Duodenal mucosa (tissue), 2 donors: ENCODE measurements around the gene PFAS.
"Not testable (repeated sequence)": the region's sequence is repeated elsewhere in the genome, so short reads cannot be mapped to it uniquely, and the experiment has no call there.

Experiments used
- H3K27ac ChIP-seq: one replicate; pipeline ENCODE4 v1.7.0; 2013; ENCODE audit warnings: low read depth, low read length
- H3K27me3 ChIP-seq, 2 donors: one replicate each; pipeline ENCODE4 v1.7.0; 2013; ENCODE audit warnings: low read length in 2 of 2, control low read depth in 1 of 2; ENCODE audit not compliant: insufficient read depth in 2 of 2, control insufficient read depth in 1 of 2
- H3K36me3 ChIP-seq, 2 donors: one replicate each; pipeline ENCODE4 v1.7.0; 2013; ENCODE audit warnings: low read length in 2 of 2, control low read depth in 1 of 2; ENCODE audit not compliant: insufficient read depth in 2 of 2, control insufficient read depth in 1 of 2
- H3K4me1 ChIP-seq, 2 donors: one replicate each; pipeline ENCODE4 v1.7.0; 2013; ENCODE audit warnings: low read length in 2 of 2, control low read depth in 1 of 2; ENCODE audit not compliant: insufficient read depth in 2 of 2, control insufficient read depth in 1 of 2
- H3K4me3 ChIP-seq, 2 donors: one replicate each; pipeline ENCODE4 v1.7.0; 2013; ENCODE audit warnings: low read length in 2 of 2, low read depth in 1 of 2
- H3K9ac ChIP-seq, 2 donors: one replicate each; pipeline ENCODE4 v1.7.0; 2013; ENCODE audit warnings: low read length in 2 of 2, low read depth in 1 of 2
- H3K9me3 ChIP-seq, 2 donors: one replicate each; pipeline ENCODE4 v1.7.0; 2013; ENCODE audit warnings: low read length in 2 of 2, control low read depth in 1 of 2; ENCODE audit not compliant: control insufficient read depth in 1 of 2

The PFAS gene, protein sequence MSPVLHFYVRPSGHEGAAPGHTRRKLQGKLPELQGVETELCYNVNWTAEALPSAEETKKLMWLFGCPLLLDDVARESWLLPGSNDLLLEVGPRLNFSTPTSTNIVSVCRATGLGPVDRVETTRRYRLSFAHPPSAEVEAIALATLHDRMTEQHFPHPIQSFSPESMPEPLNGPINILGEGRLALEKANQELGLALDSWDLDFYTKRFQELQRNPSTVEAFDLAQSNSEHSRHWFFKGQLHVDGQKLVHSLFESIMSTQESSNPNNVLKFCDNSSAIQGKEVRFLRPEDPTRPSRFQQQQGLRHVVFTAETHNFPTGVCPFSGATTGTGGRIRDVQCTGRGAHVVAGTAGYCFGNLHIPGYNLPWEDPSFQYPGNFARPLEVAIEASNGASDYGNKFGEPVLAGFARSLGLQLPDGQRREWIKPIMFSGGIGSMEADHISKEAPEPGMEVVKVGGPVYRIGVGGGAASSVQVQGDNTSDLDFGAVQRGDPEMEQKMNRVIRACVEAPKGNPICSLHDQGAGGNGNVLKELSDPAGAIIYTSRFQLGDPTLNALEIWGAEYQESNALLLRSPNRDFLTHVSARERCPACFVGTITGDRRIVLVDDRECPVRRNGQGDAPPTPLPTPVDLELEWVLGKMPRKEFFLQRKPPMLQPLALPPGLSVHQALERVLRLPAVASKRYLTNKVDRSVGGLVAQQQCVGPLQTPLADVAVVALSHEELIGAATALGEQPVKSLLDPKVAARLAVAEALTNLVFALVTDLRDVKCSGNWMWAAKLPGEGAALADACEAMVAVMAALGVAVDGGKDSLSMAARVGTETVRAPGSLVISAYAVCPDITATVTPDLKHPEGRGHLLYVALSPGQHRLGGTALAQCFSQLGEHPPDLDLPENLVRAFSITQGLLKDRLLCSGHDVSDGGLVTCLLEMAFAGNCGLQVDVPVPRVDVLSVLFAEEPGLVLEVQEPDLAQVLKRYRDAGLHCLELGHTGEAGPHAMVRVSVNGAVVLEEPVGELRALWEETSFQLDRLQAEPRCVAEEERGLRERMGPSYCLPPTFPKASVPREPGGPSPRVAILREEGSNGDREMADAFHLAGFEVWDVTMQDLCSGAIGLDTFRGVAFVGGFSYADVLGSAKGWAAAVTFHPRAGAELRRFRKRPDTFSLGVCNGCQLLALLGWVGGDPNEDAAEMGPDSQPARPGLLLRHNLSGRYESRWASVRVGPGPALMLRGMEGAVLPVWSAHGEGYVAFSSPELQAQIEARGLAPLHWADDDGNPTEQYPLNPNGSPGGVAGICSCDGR (N-terminal part only)

DNA sequence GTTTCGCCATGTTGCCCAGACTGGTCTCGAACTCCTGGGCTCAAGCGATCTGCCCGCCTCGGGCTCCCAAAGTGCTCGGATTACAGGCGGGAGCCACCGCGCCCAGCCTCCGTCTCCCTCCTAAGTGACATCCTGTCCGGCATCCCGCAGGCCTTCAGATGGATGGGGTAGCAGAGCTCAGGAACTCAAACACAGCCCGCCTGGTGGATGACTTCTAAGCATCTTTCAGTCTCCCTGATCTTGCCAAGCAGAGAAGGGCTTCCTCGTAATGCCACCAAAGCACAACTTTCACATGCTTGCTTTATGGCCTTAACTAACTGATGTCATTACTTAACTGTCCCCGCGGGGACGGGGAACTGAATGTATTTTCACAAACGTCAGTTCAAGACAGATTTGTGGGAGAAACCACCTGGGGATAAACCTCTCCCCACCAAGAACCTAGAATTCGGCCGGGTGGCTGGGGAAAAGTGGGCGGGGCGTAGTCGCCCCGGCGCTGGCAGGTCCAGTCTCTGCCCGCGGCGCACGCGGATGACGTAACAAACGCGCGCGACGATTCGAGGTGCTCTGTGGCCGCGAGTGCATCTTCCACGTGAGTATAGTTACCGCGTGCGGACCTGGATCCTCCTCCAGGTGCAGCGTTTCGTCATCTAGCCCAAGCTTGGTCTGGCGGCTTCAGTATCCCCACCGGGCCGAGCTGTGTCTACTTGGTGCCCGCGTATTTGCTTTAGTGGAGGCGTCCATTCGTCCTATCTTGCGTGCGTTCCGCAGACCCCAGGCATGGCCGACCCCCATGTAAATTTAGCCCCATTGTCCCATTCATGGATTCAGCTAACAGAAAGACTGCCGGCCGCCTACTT is at the start of gene PFAS:
Gene PFAS, plus strand, starts transcription at position 539 of the 857 bp plus-strand sequence. CDS start 4,649 bp downstream, outside the sequence.
- peaks cover 6 to 10% of the 10 kb centered on the region in 2 donors for H3K4me1 ChIP-seq
- H3K27ac ChIP-seq = peak within 1 kb of the TSS; percentile 87
- H3K9ac ChIP-seq = peak within 1 kb of the TSS; percentile 90 to 97
- peaks cover 0 to 2% of the 10 kb centered on the region in 2 donors for H3K36me3 ChIP-seq
- peaks cover 0 to 2% of the 10 kb centered on the region in 2 donors for H3K9me3 ChIP-seq
- H3K4me3 ChIP-seq = peak within 1 kb of the TSS; percentile 91 to 97
- H3K27me3 ChIP-seq = no peaks in the 10 kb centered on the region

DNA sequence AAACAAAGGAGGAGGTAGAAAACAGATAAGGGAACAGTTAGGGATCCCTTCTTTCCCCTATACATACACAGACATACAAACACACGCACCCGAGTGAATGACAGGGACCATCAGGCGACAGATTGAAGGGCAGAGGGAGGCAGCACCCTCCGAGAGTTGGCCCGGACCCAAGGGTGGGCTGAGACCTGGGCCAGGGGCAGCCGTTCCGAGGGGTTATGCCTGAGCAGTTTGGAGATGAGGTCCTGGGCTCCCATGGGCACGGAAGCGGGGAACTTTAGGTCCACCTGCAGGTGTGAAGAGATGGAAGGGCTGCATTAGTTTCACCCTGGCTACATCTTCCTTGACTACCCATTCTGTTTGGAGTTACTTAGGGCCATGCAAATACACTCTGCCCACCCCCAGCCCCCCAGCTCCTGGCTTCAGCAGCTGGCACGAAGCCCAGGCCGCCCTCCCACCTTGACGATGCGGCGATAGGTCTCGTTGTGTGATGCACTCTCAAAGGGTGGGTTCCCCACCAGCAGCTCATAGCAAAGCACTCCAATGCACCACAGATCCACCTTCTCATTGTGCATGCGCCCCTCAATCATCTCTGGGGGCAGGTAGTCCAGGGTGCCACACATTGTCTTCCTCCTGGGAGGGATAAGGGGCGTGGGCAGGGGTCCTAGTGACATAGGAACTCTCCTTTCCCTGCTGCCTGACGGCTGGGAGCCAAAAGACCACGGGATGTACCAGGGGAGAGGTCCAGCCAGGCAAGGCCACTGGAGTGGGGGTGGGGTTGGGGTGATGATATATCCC is 44.1 kb upstream of the PFAS start:
- Histone ChIP-seq H3K4me3 (no peak overlapping the region), H3K36me3 (peaks cover 0 to 3% of the 10 kb centered on the region in 2 donors), H3K27ac (no peak overlapping the region), H3K9me3 (no peaks in the 10 kb centered on the region), H3K4me1 (peaks cover 0 to 3% of the 10 kb centered on the region in 2 donors), H3K27me3 (no peaks in the 10 kb centered on the region), H3K9ac (no peak overlapping the region)

DNA sequence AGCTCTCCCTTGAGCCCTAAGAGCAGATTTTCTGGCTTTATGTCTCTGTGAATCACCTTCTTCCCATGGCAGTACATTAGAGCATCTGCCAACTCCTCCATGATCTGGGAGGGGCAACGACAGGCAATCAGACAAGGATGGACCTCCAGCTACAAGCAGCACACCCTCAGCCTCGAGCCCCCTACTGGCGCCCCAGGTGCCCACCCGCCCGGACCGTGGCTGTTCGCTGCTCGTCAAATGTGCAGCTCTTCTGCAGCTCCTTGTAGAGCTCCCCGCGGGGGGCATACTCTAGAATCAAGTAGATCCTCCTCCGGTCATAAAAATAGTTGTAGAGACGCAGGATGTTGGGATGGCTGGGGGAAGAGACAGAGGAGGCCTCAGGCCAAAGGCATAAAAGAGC is 42.6 kb upstream of the PFAS start:
- no peak overlapping the region for H3K4me3 ChIP-seq
- H3K9me3 ChIP-seq = no peaks in the 10 kb centered on the region
- H3K27ac ChIP-seq = no peak overlapping the region
- H3K4me1 ChIP-seq = peaks cover 6% of the 10 kb centered on the region in 2 donors
- H3K9ac ChIP-seq = no peak overlapping the region
- no peaks in the 10 kb centered on the region for H3K27me3 ChIP-seq
- H3K36me3 ChIP-seq = peaks cover 0 to 3% of the 10 kb centered on the region in 2 donors

DNA sequence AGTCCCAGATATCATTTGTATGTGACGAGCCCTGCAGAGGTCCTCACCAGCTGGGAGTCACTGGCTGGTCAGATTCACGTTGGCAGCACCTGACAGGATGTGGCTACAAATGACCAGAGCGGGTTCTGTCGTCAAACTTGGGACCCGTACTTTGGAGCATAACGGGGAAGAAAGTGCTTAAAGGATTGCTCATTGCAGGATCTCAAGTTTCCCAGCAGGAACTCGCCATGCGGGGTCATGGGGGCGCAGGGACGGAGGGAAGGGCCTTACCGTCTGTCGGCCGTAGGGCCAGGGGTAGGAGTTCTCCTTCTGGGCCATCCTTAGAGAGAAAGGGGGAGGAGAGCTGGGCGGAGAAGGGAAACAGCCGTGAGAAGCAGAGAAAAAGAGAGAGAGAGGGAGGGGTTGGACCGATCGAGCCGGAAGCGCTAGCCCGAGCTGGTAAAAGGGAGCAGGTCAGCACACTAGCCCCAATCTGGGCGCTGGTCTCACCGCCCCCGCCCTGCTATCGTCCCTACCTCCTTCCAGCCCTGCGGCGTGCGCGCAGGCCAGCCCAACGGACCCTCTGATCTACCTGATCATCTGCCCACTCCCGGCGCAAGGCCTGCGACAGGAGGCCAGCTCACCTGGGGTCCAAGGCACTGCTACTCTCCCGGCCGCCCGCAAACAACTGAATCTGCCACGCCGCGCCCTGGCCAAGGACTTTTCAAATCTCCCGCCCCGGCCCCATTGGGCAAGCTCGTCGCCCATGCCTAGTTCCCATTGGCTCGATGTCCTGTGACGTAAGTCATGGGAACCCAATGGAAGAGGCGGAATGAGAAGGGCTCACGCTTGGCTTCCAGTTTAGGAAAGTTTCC is 39.0 kb upstream of the PFAS start, which contains the start of gene AURKB:
Gene AURKB, minus strand, starts transcription at position 669 of the 854 bp plus-strand sequence. Its CDS starts 351 bp downstream, at position 318.
- Histone ChIP-seq H3K27me3 (no peaks in the 10 kb centered on the region), H3K36me3 (no peaks in the 10 kb centered on the region), H3K9ac (peak within 1 kb of the TSS; percentile 65 to 66), H3K27ac (peak within 1 kb of the TSS; percentile 52), H3K9me3 (no peaks in the 10 kb centered on the region), H3K4me1 (peaks cover 6% of the 10 kb centered on the region in 2 donors), H3K4me3 (peak within 1 kb of the TSS; percentile 76 to 81)

DNA sequence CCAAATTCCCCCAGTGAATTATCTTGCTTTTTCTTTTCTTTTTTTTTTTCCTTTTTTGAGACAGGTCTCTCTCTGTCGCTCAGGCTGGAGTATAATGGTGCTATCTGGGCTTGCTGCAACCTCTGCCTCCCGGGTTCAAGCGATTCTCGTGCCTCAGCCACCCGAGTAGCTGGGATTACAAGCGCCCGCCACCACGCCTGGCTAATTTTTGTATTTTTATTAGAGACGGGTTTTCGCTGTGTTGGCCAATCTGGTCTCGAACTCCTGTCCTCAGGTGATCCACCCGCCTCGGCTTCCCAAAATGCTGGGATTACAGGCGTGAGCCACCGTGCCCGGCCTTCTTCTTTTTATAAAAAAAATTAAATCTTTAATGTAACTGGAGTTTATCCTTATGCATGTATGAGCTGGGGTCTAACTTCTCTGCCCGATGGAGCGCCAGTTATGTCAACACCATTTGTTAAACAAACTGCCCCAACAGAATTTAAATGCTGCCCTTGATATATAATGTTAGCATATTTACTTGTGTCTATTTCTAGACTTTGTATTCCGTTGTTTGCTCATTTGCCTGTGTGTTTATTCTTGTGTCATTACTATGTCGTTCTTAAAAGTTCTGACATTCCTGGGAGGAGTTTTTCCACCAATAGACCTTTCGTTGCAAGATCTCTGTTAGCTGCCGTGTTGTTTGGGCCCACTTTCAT is 38.2 kb upstream of the PFAS start:
- Histone ChIP-seq H3K4me1 (peaks cover 6% of the 10 kb centered on the region in 2 donors), H3K27ac (peak overlapping the region; percentile 52), H3K27me3 (no peaks in the 10 kb centered on the region), H3K4me3 (peak overlapping the region; percentile 76 to 81), H3K9ac (peak overlapping the region; percentile 12 to 66), H3K36me3 (no peaks in the 10 kb centered on the region), H3K9me3 (no peaks in the 10 kb centered on the region)

DNA sequence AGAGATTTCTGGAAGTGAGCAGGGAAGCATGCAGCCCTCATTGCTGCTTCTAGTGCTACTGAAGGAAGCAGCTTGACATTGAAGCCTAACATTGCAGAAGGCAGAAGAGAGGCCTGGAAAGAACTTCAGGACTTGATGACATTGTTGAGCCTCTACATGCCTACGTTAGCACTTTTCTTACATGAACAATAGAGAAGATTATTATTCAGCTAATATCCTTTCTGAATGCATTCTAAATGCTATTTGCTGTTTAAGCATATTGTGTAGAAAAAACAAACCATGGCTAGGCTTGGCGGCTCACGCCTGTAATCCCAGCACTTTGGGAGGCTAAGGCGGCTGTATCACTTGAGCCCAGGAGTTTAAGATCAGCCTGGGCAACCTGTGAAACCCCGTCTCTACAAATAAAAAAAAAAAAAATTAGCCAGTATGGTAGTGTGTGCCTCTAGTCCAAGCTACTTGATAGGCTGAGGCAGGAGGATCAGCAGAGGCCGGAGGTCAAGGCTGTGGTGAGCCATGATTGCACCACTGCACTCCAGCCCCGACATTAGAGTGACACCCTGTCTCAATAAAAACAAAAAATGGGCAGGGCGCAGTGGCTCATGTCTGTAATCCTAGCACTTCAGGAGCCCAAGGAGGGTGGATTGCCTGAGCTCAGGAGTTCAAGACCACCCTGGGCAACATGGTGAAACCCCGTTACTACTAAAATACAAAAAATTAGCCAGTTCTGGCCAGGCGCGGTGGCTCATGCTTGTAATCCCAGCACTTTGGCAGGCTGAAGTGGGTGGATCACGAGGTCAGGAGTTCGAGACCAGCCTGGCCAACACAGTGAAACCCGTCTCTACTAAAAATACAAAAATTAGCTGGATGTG is 36.5 kb upstream of the PFAS start:
- no peaks in the 10 kb centered on the region for H3K9me3 ChIP-seq
- no peaks in the 10 kb centered on the region for H3K27me3 ChIP-seq
- H3K36me3 ChIP-seq = no peaks in the 10 kb centered on the region
- no peak overlapping the region for H3K4me3 ChIP-seq
- H3K9ac ChIP-seq = no peak overlapping the region
- peaks cover 6% of the 10 kb centered on the region in 2 donors for H3K4me1 ChIP-seq
- no peak overlapping the region for H3K27ac ChIP-seq

DNA sequence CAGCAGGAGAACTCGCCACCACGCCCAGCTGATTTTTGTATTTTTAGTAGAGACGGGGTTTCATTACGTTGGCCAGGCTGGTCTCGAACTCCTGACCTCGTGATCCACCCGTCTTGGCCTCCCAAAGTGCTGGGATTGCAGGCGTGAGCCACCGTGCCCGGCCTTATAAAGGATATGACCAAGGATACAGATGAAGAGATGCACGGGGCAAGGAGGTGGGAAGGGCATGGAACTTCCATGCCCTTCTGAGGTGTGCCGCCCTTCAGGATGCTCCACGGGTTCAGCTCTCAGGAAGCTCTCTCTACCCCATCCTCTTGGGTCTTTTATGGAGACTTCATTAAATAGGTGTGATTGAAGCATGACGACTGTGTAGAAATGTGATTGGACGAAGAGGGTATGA is 35.1 kb upstream of the PFAS start:
- H3K4me1 ChIP-seq = peaks cover 11% of the 10 kb centered on the region in 2 donors
- not testable (repeated sequence) for H3K27ac ChIP-seq, H3K4me3 ChIP-seq, H3K36me3 ChIP-seq, H3K9me3 ChIP-seq, H3K9ac ChIP-seq, H3K27me3 ChIP-seq
